IPS DF 6.9 (cell line): ENCODE results near the gene NHLRC4.

Experiments
- DNase-seq: peaks from one replicate; pipeline ENCODE4 v3.0.0-alpha.2; 2013; ENCODE audit warnings: low read depth, low spot score
- H3K27ac ChIP-seq: one replicate; pipeline ENCODE4 v1.5.1; 2013; ENCODE audit warnings: low read length, control low read depth
- H3K27me3 ChIP-seq: 2 replicates; pipeline ENCODE4 v1.6.1; 2013; ENCODE audit warnings: mild to moderate bottlenecking, low read length; ENCODE audit not compliant: control insufficient read depth, insufficient read depth
- H3K36me3 ChIP-seq: 2 replicates; pipeline ENCODE4 v1.6.1; 2013; ENCODE audit warnings: low read length; ENCODE audit not compliant: control insufficient read depth, insufficient read depth
- H3K4me1 ChIP-seq: 2 replicates; pipeline ENCODE4 v1.6.1; 2013; ENCODE audit warnings: low read length; ENCODE audit not compliant: control insufficient read depth, insufficient read depth
- H3K4me3 ChIP-seq: 2 replicates; pipeline ENCODE4 v1.5.1; 2013; ENCODE audit warnings: mild to moderate bottlenecking, low read length
- H3K9me3 ChIP-seq: 2 replicates; pipeline ENCODE4 v1.6.1; 2013; ENCODE audit warnings: low read length, inconsistent platforms; ENCODE audit not compliant: control insufficient read depth, insufficient read depth
- WGBS: extraction: QIAGEN DNeasy Blood & Tissue Kit; methylation state at CpG from one replicate; pipeline ENCODE4 v1.1.7; 2013; ENCODE audit warnings: mixed read lengths, missing lambda C conversion rate; ENCODE audit not compliant: insufficient read length, insufficient coverage; 5-methylcytosine and 5-hydroxymethylcytosine counted together

The NHLRC4 gene

DNA sequence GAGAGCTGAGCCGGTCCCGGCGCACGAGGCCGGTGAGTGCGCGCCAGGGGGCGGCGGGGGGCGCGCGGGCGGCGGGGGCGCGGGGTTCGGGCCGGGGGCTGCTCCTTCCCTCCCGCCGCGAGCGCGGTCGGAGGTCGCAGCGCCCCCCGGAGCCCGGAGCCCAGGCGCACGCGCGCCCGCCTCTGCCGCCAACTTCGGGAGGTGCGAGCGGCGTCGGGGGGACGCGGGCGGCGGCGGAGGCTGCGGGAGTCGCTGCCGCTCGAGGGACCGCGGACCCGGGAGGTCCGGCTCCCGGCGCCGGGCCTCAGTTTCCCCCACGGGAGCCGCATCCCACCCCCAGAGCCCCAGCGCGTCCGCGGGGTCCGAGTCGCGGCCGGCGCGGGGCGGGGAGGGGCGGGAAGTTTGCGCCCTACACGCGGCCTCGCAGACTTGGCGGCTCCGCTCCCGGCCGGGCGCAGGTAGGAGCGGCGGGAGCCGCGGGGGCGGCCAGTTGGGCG, 6.6 kb upstream of the NHLRC4 start, which contains the start of gene PRR35:
Gene PRR35, plus strand, starts transcription at position 191 of the 497 bp plus-strand sequence. CDS start 2,901 bp downstream, outside the sequence.
- peaks cover 1% of the 10 kb centered on the region; the same call in 1 of the 2 replicates for H3K4me1 ChIP-seq
- no peaks in the 10 kb centered on the region for H3K9me3 ChIP-seq
- no peaks in the 10 kb centered on the region; the same call in 1 of the 2 replicates for H3K36me3 ChIP-seq
- DNase-seq: no peak
- H3K4me3 ChIP-seq: peak within 1 kb of the TSS; percentile 28; the same call in 1 of the 2 replicates
- H3K27me3 ChIP-seq: peaks cover 16% of the 10 kb centered on the region
- no peak within 1 kb of the TSS for H3K27ac ChIP-seq
- WGBS: no CpG with 5 or more reads among the region's 84 CpGs

DNA sequence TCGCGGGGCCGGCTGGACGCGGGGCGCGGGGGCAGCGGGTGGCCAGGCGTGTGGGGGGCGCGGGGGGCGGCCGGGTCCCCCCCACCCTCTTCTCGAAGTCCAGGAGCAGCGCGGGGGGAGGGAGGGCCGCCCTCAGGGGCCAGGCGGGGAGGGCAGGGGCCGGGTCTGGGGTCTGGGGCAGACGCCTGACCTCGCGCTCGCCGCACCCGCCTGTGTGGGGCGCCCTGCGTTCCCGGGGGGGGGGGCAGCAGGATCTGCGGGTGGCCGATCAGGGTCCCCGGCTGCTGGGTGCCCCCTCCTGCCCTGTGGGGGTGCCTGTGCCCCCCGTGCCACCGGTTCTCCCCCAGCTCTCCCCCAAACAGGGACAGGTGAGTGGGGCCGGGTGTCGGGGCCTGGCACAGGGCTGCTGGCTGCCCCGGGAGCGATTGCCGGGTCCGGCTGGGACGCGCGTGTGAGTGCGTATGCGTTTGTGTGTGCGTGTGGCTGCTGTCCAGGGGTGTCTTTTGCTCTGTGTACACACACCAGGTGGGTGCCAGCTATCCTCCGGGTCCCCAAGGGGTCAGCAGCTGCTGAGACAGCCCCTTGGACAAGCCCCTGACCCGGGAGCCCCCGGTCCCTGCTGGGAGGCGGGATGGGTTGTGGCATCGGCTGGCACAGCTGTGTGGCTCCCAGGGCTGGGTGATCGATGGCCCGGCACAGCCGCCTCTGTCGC, 5.9 kb upstream of the NHLRC4 start:
- H3K9me3 ChIP-seq: no peaks in the 10 kb centered on the region
- peaks cover 1% of the 10 kb centered on the region; the same call in 1 of the 2 replicates for H3K4me1 ChIP-seq
- H3K36me3 ChIP-seq: no peaks in the 10 kb centered on the region
- H3K27ac ChIP-seq: no peak overlapping the region
- WGBS: no CpG with 5 or more reads among the region's 54 CpGs
- H3K27me3 ChIP-seq: peaks cover 16% of the 10 kb centered on the region
- no peak overlapping the region for H3K4me3 ChIP-seq
- DNase-seq: no peak

DNA sequence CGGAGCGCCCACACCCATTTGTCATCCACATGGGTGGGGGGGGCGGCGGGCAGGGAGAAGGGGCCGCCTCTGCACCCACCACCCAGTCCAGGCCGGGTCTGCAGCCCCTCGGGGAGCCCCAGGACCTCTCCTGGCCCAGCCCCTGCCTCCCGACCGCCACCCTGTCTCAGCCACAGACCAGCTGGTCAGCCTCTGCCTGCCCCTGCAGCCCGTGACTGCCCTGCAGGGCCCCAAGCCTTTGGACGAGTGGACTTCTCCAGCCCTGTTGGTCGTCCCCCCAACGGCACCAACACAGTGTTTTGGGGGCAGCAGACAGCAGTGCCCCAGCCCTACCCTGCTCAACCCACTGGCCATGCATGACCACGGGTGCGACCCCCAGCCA, 5.4 kb upstream of the NHLRC4 start:
- Histone ChIP-seq H3K36me3 (no peaks in the 10 kb centered on the region), H3K4me3 (no peak overlapping the region), H3K4me1 (peaks cover 2% of the 10 kb centered on the region; the same call in 1 of the 2 replicates), H3K27ac (no peak overlapping the region), H3K27me3 (peaks cover 16% of the 10 kb centered on the region), H3K9me3 (no peaks in the 10 kb centered on the region)
- no CpG with 5 or more reads among the region's 15 CpGs for WGBS
- DNase-seq: no peak

DNA sequence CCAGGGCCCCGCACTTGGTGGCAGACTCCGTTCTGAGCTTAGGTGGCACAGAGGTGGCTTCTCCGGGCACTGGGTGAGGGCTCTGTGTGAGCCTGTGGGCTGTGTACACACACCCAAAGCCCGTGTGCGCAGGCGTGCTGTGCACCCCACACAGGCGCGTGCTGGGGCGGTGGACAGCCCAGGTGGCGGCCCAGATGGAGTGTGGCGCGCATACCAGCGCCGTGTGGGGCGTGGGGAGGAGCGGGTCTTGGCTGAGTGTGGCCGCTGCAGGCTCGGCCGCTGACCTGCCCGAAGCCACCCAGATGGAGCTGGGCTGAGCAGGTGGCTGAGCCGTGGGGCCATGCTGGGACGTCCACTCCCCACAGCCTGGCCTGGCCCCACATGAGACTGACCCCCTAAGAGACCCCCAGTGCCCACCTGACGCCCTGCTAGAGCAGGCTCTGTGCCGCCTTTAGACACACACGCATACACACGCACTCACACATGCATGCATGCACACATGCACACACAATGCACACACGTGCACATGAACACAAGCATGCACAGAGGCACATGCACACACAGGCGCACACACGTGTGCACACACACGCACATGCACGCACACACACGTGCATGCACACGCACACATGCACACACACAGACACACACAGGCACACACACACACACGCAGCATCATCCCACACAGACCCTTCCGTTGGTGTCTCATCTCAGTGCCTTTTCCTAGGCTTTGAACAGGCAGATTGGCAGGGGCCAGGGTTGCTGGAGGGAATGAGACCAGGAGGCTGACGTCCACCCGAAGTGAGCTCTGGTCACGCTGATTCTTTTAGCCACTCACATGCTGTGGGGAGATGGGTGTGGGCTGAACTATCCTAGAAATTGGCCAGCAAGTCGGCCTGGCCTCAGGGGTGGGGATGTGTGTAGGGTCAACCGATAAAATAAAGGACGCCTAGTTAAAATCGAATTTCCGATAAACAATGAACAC, 4.6 kb upstream of the NHLRC4 start:
- Histone ChIP-seq H3K4me1 (peaks cover 3% of the 10 kb centered on the region; the same call in 1 of the 2 replicates), H3K36me3 (no peaks in the 10 kb centered on the region), H3K27me3 (peaks cover 16% of the 10 kb centered on the region), H3K9me3 (no peaks in the 10 kb centered on the region), H3K27ac (no peak overlapping the region), H3K4me3 (no peak overlapping the region)
- no peak for DNase-seq
- WGBS: no CpG with 5 or more reads among the region's 43 CpGs

DNA sequence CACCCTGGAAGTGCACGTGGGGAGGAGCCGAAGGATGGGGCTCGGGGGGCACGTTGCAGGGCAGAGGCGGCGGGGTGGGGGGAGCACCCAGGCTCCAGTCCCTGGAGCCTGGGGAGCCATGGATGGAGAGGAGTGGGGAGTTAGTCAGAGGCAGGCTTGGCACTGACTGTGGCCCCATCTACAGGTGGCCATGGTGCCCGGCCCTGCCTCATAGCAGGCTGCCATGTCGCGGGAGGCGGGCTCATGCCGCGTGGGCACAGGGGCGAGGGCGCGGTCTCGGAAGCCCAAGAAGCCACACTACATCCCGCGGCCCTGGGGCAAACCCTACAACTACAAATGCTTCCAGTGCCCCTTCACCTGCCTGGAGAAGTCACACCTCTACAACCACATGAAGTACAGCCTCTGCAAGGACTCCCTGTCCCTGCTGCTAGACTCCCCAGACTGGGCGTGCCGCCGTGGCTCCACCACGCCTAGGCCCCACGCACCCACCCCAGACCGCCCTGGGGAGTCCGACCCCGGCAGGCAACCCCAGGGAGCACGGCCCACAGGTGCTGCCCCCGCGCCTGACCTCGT, 3.6 kb upstream of the NHLRC4 start:
- H3K27me3 ChIP-seq: peaks cover 16% of the 10 kb centered on the region
- no peak overlapping the region for H3K4me3 ChIP-seq
- no peaks in the 10 kb centered on the region for H3K36me3 ChIP-seq
- no CpG with 5 or more reads among the region's 30 CpGs for WGBS
- no peak overlapping the region for H3K27ac ChIP-seq
- H3K9me3 ChIP-seq: no peaks in the 10 kb centered on the region
- peaks cover 3% of the 10 kb centered on the region; the same call in 1 of the 2 replicates for H3K4me1 ChIP-seq
- DNase-seq: no peak

DNA sequence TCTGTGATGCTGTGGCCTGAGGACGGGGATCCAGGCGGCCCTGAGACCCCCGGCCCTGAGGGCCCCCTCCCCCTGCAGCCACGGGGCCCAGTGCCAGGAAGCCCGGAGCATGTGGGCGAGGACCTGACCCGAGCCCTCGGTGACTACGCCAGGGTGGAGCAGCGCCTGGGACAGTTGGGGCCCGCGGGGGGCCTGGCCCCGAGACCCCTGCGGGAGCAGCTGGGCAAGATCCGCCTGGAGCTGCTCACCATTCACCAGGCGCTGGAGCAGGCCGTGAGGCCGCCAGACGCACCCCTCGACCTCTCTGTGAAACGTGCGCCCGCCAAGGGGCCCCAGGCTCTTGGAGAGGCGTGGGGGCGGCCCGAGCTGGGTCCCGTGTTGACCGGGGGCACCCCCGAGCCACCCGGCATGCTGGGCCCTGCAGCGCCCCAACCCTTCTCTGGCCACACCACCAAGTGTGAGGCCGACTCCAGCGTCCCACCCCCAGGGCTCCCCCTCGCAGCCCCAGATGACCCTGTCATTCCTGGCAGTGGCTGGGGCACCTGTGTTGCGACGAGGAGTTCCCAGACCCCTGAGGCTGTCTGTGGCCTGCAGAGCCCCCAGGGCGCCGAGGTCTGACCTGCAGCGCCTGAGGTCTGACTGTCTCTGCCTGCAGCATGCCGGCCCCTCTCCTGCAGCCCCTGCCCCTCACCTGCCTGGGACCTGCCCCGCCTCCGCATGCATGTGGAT, 2.0 kb upstream of the NHLRC4 start:
- H3K27ac ChIP-seq: no peak overlapping the region
- H3K27me3 ChIP-seq: peaks cover 7% of the 10 kb centered on the region; the same call in 1 of the 2 replicates
- H3K4me3 ChIP-seq: no peak overlapping the region
- H3K4me1 ChIP-seq: peaks cover 3% of the 10 kb centered on the region
- no CpG with 5 or more reads among the region's 42 CpGs for WGBS
- no peaks in the 10 kb centered on the region for H3K36me3 ChIP-seq
- no peak for DNase-seq
- H3K9me3 ChIP-seq: no peaks in the 10 kb centered on the region

DNA sequence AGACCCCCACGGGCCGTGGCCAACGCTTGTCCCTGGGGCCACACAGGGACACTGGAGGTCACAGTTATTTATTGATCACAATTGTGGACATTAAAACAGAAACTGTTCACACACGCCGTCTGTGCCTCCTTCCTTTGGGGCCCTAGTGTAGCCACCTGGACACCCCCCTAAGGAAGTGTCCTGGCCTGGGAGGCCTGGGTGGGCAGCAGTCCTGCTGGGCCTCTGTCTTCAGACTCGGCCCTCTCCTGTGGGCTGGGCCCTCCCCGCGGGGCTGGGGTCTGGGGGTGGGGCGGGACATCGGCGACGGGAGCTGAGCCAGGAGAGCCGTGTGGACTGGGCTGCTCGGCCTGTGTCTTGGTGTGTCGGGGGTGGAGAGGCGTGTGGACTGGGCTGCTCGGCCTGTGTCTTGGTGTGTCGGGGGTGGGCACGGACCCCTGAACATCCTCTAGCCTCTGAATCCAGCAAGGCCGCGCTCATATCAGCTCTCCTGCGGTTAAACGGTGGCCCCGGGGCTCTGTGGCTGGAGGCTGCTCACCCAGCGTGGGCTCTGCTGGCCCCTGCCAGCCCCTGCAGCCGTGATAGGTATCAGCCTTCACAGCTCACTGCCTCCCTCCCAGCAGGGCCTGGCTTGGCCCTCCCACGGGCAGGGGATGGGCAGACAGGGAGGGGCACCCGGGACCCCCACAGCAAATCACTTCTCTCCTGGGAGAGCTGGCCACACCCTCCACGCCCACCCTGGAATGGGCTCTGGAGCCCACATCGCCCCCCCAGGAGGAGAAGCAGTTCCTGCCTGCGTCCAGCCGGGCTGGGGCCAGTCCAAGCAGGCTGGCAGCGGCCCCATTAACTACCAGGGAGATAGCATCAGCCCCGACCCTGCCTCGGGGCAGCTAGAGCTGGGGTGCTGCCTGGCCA, 1.1 kb upstream of the NHLRC4 start:
- H3K27ac ChIP-seq: no peak overlapping the region
- H3K36me3 ChIP-seq: no peaks in the 10 kb centered on the region
- no peaks in the 10 kb centered on the region for H3K9me3 ChIP-seq
- DNase-seq: no peak
- H3K4me3 ChIP-seq: no peak overlapping the region
- peaks cover 3% of the 10 kb centered on the region for H3K4me1 ChIP-seq
- H3K27me3 ChIP-seq: peaks cover 7% of the 10 kb centered on the region; the same call in 1 of the 2 replicates
- WGBS: no CpG with 5 or more reads among the region's 35 CpGs

DNA sequence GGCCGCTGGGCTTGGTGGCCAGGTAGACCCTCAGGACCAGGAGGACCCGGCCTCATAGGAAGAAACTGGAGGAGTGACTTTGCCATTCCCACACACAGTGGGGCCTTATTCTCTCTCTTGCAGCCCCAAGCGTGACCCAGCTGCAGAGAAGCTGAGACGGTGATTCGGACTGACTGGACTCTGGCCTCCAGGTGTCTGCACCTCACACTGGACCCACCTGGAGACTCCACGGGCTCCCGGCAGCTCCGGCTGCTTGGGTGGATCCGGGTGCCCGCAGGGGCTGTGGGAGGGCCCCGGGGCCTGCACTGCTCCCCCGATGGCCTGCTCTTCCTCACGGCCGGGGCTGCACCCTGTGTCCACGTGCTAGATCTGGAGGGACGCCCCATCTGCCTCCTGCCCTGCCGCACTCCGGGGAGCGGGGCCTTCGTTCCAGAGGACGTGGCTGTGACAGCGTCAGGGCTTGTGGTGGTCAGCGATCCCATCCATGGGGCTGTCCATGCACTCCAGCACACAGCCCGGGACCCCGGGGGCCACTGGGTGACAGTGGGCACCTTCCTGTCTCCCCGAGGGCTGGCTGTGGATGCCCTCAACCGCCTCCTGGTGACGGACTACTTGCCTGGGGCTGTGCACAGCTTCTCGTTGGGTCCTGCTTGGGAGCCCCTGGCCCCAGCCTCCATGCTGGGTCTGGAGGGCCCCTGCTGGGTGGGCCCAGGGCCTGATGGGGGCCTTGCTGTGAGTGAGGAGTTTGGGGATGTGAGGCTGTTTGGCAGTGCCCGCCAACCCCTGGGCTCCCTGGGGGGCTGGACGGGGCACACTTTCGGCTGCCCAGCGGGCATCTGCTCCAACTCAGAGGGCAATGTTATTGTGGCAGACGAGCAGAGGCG, 810 bp downstream of the NHLRC4 start:
- no peak for DNase-seq
- Histone ChIP-seq H3K27me3 (no peaks in the 10 kb centered on the region), H3K9me3 (no peaks in the 10 kb centered on the region), H3K4me1 (peaks cover 3% of the 10 kb centered on the region), H3K27ac (no peak overlapping the region), H3K36me3 (no peaks in the 10 kb centered on the region), H3K4me3 (no peak overlapping the region)
- no CpG with 5 or more reads among the region's 35 CpGs for WGBS
